B cell (primary cell): Measurements from ENCODE around the gene TRMT6. TPM values are rescaled to one million over a fixed set of nuclear protein-coding genes. Genes with fewer than 3 reads are reported as not detected.

Experiments used
- ATAC-seq: fragments of 200-7000 bp; cut with Tn5 transposase; one replicate; pipeline ENCODE4 v1.10.0; 2021; ENCODE audit warnings: low read depth, mild to moderate bottlenecking, moderate number of reproducible peaks, moderate library complexity
- CTCF ChIA-PET: fragments of 350-600 bp; sonication (Branson Sonifier 250); formaldehyde crosslinking; loops from one replicate; lab custom pipeline; 2021; ENCODE audit warnings: antibody characterized with exemption, inconsistent platforms; lab: Charles Lee
- POLR2A ChIA-PET: fragments of 350-600 bp; sonication (Branson Sonifier 250); formaldehyde crosslinking; loops from one replicate; lab custom pipeline; 2021; ENCODE audit warnings: antibody characterized with exemption; lab: Charles Lee
- DNase-seq: peaks from one replicate; pipeline ENCODE4 v3.0.0; 2013
- H2AFZ ChIP-seq: 2 replicates; pipeline ENCODE4 v1.6.1; 2012; ENCODE audit warnings: mild to moderate bottlenecking, low read depth, low read length; ENCODE audit not compliant: insufficient read depth, poor library complexity, severe bottlenecking
- H3K27ac ChIP-seq, 2 donors: 1 replicate in 1 of 2; 2 replicates in 1 of 2; pipeline ENCODE4 v1.5.1; 2012 to 2013; ENCODE audit warnings: low read length in 2 of 2, mild to moderate bottlenecking in 2 of 2, moderate library complexity in 1 of 2
- H3K27me3 ChIP-seq, 4 experiments: fragments of 200-600 bp in 1 of 4; sonication (generic) in 1 of 4; replicated peaks in 1 of 4; 1 replicate in 2 of 4; 2 replicates in 2 of 4; pipeline versions ENCODE4 v1.6.1 to v1.7.0; 2013 to 2016; ENCODE audit warnings: low read length in 3 of 4, mild to moderate bottlenecking in 2 of 4, mixed read lengths in 1 of 4, moderate library complexity in 1 of 4; ENCODE audit not compliant: insufficient read depth in 4 of 4, control insufficient read depth in 3 of 4; ENCODE audit errors: control extremely low read depth in 1 of 4
- H3K36me3 ChIP-seq, 2 experiments: replicated peaks in 1 of 2; 1 replicate in 1 of 2; 2 replicates in 1 of 2; pipeline versions ENCODE4 v1.6.1 to v1.7.1; 2013; ENCODE audit warnings: low read length in 1 of 2; ENCODE audit not compliant: insufficient read depth in 2 of 2, control insufficient read depth in 1 of 2; ENCODE audit errors: control extremely low read depth in 1 of 2, extremely low read depth in 1 of 2
- H3K4me1 ChIP-seq, 2 donors: fragments of 200-600 bp in 1 of 2; sonication (generic) in 1 of 2; 1 replicate in 1 of 2; 2 replicates in 1 of 2; pipeline versions ENCODE4 v1.5.1 to v1.6.1; 2013 to 2017; ENCODE audit warnings: low read length in 2 of 2; ENCODE audit not compliant: control insufficient read depth in 2 of 2, insufficient read depth in 2 of 2
- H3K4me2 ChIP-seq: replicated peaks from 2 replicates; pipeline ENCODE3; 2012; ENCODE audit warnings: mild to moderate bottlenecking, low read depth, low read length; ENCODE audit not compliant: poor library complexity, severe bottlenecking
- H3K4me3 ChIP-seq, 5 experiments: fragments of 200-600 bp in 1 of 5; sonication (generic) in 1 of 5; 1 replicate in 3 of 5; 2 replicates in 2 of 5; pipeline versions ENCODE4 v1.5.1 to v1.7.0; 2011 to 2016; ENCODE audit warnings: low read length in 4 of 5, mild to moderate bottlenecking in 4 of 5, low read depth in 2 of 5, control low read depth in 1 of 5, moderate library complexity in 1 of 5; ENCODE audit not compliant: insufficient read depth in 1 of 5; ENCODE audit errors: control extremely low read depth in 1 of 5, extremely low read depth in 1 of 5
- H3K79me2 ChIP-seq: fragments of 200-600 bp; sonication (generic); one replicate; pipeline ENCODE4 v1.6.0; 2016; ENCODE audit warnings: low read length; ENCODE audit not compliant: control insufficient read depth, insufficient read depth
- H3K9ac ChIP-seq: fragments of 200-600 bp; sonication (generic); 2 replicates; pipeline ENCODE4 v1.6.1; 2017; ENCODE audit warnings: mild to moderate bottlenecking, low read length, moderate library complexity
- H3K9me3 ChIP-seq, 3 donors: one replicate each; pipeline versions ENCODE4 v1.6.1 to v1.7.1; 2013; ENCODE audit warnings: low read length in 2 of 3; ENCODE audit not compliant: control insufficient read depth in 2 of 3, insufficient read depth in 1 of 3; ENCODE audit errors: control extremely low read depth in 1 of 3
- H4K20me1 ChIP-seq: 2 replicates; pipeline ENCODE4 v1.6.0; 2012; ENCODE audit warnings: mild to moderate bottlenecking, low read length; ENCODE audit not compliant: insufficient read depth, control insufficient read depth, poor library complexity, severe bottlenecking
- H3K27ac Mint-ChIP-seq: one replicate; pipeline ENCODE4 v1.8.0; 2021; ENCODE audit warnings: mixed read lengths
- H3K27me3 Mint-ChIP-seq: one replicate; pipeline ENCODE4 v1.8.0; 2021; ENCODE audit warnings: mixed read lengths
- H3K4me1 Mint-ChIP-seq: one replicate; pipeline ENCODE4 v1.8.0; 2021; ENCODE audit warnings: mixed read lengths
- H3K4me3 Mint-ChIP-seq: one replicate; pipeline ENCODE4 v1.8.0; 2021; ENCODE audit warnings: mixed read lengths
- H3K9me3 Mint-ChIP-seq: one replicate; pipeline ENCODE4 v1.8.0; 2022; ENCODE audit warnings: mixed read lengths; ENCODE audit not compliant: insufficient read depth
- CTCF ChIP-seq: fragments of 200-600 bp; IDR thresholded peaks from one replicate; pipeline ENCODE4 v1.8.0; 2022; ENCODE audit warnings: antibody characterized with exemption, mild to moderate bottlenecking
- EZH2 ChIP-seq: IDR thresholded peaks from 2 replicates; pipeline ENCODE4 v1.6.1; 2012; ENCODE audit warnings: borderline replicate concordance, low read depth, mild to moderate bottlenecking, moderate library complexity, low read length; ENCODE audit not compliant: insufficient read depth, poor library complexity, severe bottlenecking
- WGBS: methylation state at CpG from one replicate; pipeline ENCODE4 v1.1.5; 2013; ENCODE audit warnings: missing lambda C conversion rate; ENCODE audit not compliant: insufficient coverage; 5-methylcytosine and 5-hydroxymethylcytosine counted together
- intact Hi-C: fragments of 100-400 bp; cut with micrococcal nuclease; formaldehyde crosslinking; loops from one replicate; pipeline ENCODE4 v1.10.0; 2022
- polyA plus RNA-seq: library from polyadenylated mRNA; depleted of rRNA; stranded (reverse); fragments of >200 nt; gene quantifications from 2 replicates; pipeline ENCODE4 v1.2.3, GENCODE V29; 2012
- total RNA-seq, 2 donors: library from RNA; stranded (reverse); fragments of 120-200 nt in 1 of 2; gene quantifications; 1 replicate in 1 of 2; 2 replicates in 1 of 2; pipeline versions ENCODE4 v1.2.3 to v1.2.4, GENCODE V29; 2013 to 2022

The TRMT6 gene
- total and polyA plus RNA-seq, 2 donors (not counting 1 experiment from before 2014, with no cell fraction given) = 5.7 to 18.2 TPM

- DNase-seq = no peak
- Mint-ChIP-seq H3K4me3 (no peak overlapping the region), H3K4me1 (no peaks in the 10 kb centered on the region), H3K27ac (no peak overlapping the region), H3K9me3 (no peaks in the 10 kb centered on the region), H3K27me3 (no peaks in the 10 kb centered on the region)
- Histone ChIP-seq H3K27ac (no peak overlapping the region), H3K4me3 (no peak overlapping the region), H3K27me3 (no peaks in the 10 kb centered on the region), H3K9ac (no peak overlapping the region), H3K79me2 (no peaks in the 10 kb centered on the region), H3K9me3 (no peaks in the 10 kb centered on the region), H2AFZ (no peak overlapping the region), H3K4me1 (no peaks in the 10 kb centered on the region), H3K4me2 (no peak overlapping the region), H3K36me3 (peaks cover 8 to 21% of the 10 kb centered on the region in 2 experiments), H4K20me1 (no peaks in the 10 kb centered on the region)
- TF ChIP-seq CTCF (no peak), EZH2 (no peak)
- intact Hi-C loops = no loop called here
- WGBS = no CpG with 5 or more reads among the region's 2 CpGs
- ChIA-PET POLR2A (no interaction called here), CTCF (no interaction called here)
- ATAC-seq = no peak
Observed at GRCh38 chr20:5970381-5970780, 20.0 kb upstream of the TRMT6 start.

- H3K4me2 ChIP-seq = no peak overlapping the region
- H3K36me3 ChIP-seq = peaks cover 8 to 20% of the 10 kb centered on the region in 2 experiments
- no peak overlapping the region for H3K4me3 ChIP-seq
- H3K27me3 ChIP-seq = no peaks in the 10 kb centered on the region
- no peaks in the 10 kb centered on the region for H3K4me1 Mint-ChIP-seq
- ATAC-seq (no peak), DNase-seq (no peak)
- H2AFZ ChIP-seq = no peak overlapping the region
- TF ChIP-seq CTCF (no peak), EZH2 (no peak)
- no peak overlapping the region for H3K27ac ChIP-seq
- H3K9ac ChIP-seq = no peak overlapping the region
- H4K20me1 ChIP-seq = no peaks in the 10 kb centered on the region
- intact Hi-C loops = no loop called here
- no peaks in the 10 kb centered on the region for H3K9me3 Mint-ChIP-seq
- no peaks in the 10 kb centered on the region for H3K27me3 Mint-ChIP-seq
- no peak overlapping the region for H3K27ac Mint-ChIP-seq
- H3K4me1 ChIP-seq = no peaks in the 10 kb centered on the region
- CTCF ChIA-PET = no interaction called here
- no peaks in the 10 kb centered on the region for H3K79me2 ChIP-seq
- H3K9me3 ChIP-seq = no peaks in the 10 kb centered on the region
- POLR2A ChIA-PET = no interaction called here
- H3K4me3 Mint-ChIP-seq = no peak overlapping the region
Observed at GRCh38 chr20:5969940-5970339, 19.6 kb upstream of the TRMT6 start.
